NCI-H748 (cell line): Measurements from ENCODE around the gene VPS4B.
"Not testable (repeated sequence)": the region's sequence is repeated elsewhere in the genome, so short reads cannot be mapped to it uniquely, and the experiment has no call there.

Experiments used
- DNase-seq: peaks from one replicate; lab custom pipeline; 2025; ENCODE audit not compliant: unreplicated experiment; lab: John Stamatoyannopoulos, UW

The VPS4B gene

GRCh38 chr18:63422087-63422863, at the start of gene VPS4B:
Gene VPS4B (minus strand): TSS chr18:63422476. CDS start chr18:63422259, 217 bp downstream.
- peak; percentile 100 for DNase-seq

GRCh38 chr18:63470751-63471150, 48.5 kb upstream of the VPS4B start:
- no peak for DNase-seq

- no peak for DNase-seq
Measured at GRCh38 chr18:63468575-63468974, 46.3 kb upstream of the VPS4B start.

GRCh38 chr18:63467699-63468098, 45.4 kb upstream of the VPS4B start:
- DNase-seq, result no peak

GRCh38 chr18:63465059-63465458, 42.8 kb upstream of the VPS4B start:
- no peak for DNase-seq

- DNase-seq, result no peak
Measured at GRCh38 chr18:63464434-63464833, 42.2 kb upstream of the VPS4B start.

GRCh38 chr18:63460414-63460813, 38.1 kb upstream of the VPS4B start:
- no peak for DNase-seq

GRCh38 chr18:63457977-63458376, 35.7 kb upstream of the VPS4B start:
- no peak for DNase-seq

GRCh38 chr18:63454497-63454896, 32.2 kb upstream of the VPS4B start:
- DNase-seq, result no peak

GRCh38 chr18:63452751-63453150, 30.5 kb upstream of the VPS4B start:
- not testable (repeated sequence) for DNase-seq

GRCh38 chr18:63451799-63452660, 29.8 kb upstream of the VPS4B start:
- DNase-seq, result no peak

- no peak for DNase-seq
Measured at GRCh38 chr18:63449426-63449825, 27.1 kb upstream of the VPS4B start.

- DNase-seq, result no peak
Measured at GRCh38 chr18:63447066-63447465, 24.8 kb upstream of the VPS4B start.

- no peak for DNase-seq
Measured at GRCh38 chr18:63446266-63446665, 24.0 kb upstream of the VPS4B start.

- DNase-seq, result no peak
Measured at GRCh38 chr18:63445037-63445436, 22.8 kb upstream of the VPS4B start.

- DNase-seq, result no peak
Measured at GRCh38 chr18:63444580-63444979, 22.3 kb upstream of the VPS4B start.

- no peak for DNase-seq
Measured at GRCh38 chr18:63443829-63444228, 21.6 kb upstream of the VPS4B start.

- DNase-seq, result no peak
Measured at GRCh38 chr18:63440881-63441280, 18.6 kb upstream of the VPS4B start.

- no peak for DNase-seq
Measured at GRCh38 chr18:63440219-63440618, 17.9 kb upstream of the VPS4B start.

- peak; percentile 77 for DNase-seq
Measured at GRCh38 chr18:63439334-63439733, 17.1 kb upstream of the VPS4B start.

- DNase-seq, result no peak
Measured at GRCh38 chr18:63438181-63438580, 15.9 kb upstream of the VPS4B start.

GRCh38 chr18:63433334-63433866, 11.1 kb upstream of the VPS4B start:
- no peak for DNase-seq
